Measurements from ENCODE around the gene PUS1.

GRCh38 chr12:131905630-131906091, 23.4 kb upstream of the PUS1 start:
- TF ChIP-seq CTCF (IDR thresholded peaks at IDR 0.05; ENCODE audit: low read depth, low read length): no peak
- TF ChIP-seq EZH2phosphoT487 (IDR thresholded peaks at IDR 0.05; ENCODE audit: low read depth): no peak
